HG03196 (cell line): ENCODE measurements around the gene CPNE9.

Experiments
- ATAC-seq: cut with Tn5 transposase; IDR thresholded peaks from one replicate; pipeline ENCODE4 v1.9.1; 2021; ENCODE audit not compliant: unreplicated experiment

Gene CPNE9

DNA sequence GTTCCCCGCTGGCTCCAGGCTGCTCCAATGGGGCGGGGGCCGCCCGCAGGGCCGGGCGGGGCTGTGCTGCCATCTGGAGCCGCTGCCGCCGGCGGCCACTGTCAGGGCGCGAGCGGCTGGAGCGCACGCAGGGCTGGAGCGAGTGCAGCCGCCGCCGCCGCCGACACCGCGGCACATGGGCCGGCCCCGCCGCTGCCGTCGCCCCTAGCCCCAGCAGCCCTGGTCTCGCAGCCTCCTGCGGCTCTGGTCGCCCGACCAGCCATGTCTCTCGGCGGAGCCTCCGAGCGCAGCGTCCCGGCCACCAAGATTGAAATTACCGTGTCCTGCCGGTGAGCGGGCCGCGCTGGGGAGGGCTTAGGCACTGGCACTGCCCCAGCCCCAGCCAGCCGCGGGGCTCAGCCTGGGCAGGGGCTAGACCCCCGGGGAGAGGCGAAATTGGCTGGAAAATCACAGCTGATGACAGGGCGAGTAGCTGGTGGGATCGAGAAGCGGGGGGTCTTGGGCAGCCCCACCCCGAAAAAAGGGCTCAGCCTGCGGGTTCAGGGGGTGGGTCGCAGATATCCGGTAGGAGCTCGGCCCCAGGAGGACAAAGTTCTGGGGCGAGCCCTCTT, at the start of gene CPNE9:
CPNE9 (plus strand) TSS at position 98 of the 611 bp plus-strand sequence; CDS start at position 262, 164 bp downstream.
- no peak for ATAC-seq

DNA sequence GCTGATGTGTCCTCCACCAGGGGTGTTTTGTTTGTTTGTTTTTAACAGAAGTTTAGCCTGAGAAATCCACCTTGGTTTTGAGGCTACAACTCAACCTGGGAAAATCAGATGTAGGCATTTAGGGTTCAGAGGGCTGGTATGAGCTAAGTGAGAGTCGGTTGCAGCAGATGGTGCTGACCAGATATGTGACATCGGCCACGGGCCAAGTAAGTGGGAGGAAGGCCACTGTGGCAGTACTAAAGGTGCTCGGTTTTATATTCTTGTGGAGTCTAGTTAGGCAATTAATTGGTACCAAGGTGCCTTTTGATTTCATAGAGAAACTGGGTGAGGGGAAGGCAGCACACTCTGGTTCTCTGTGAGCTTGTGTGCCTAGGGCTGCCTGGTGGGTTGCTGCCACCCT, 43.8 kb upstream of the CPNE9 start:
- ATAC-seq = no peak

GRCh38 chr3:9660972-9661371, 42.7 kb upstream of the CPNE9 start:
- no peak for ATAC-seq

GRCh38 chr3:9664119-9664751, 39.4 kb upstream of the CPNE9 start:
- no peak for ATAC-seq

DNA sequence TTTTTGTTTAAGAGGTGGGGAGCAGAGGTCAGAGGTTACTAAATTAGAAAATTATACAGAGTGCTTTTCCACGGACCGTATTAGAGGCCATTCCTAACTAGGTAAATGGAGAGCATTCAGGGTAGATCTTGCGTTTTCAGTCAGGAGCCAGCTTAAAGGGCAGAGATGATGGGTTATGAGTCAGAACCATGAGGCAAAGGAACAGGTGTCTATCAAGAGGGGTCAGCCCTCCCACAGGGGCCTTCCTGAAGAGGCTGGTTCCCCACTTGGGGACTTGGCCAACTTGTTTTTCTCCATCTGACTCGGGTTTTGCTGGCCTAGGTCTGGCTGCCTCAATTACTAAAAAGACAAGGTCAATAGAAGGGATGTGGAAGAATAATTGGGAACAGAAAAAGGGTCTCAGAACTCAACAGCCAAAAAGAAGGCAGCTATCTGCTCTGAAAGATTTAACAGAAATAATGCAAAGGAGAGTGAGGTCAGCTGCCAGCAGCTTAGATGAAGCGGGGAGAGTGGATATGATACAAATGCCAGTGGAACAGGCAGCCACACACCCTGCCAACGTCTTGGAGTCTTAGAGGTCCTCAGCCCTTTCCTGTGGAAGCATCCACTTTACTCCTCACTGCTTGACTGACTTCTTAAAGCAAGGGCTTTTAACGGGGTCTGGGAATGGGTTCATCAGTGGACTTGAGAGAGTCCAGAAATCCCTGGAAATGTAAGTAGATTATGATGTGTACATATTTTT, 36.8 kb upstream of the CPNE9 start:
- ATAC-seq = no peak

GRCh38 chr3:9669277-9669676, 34.4 kb upstream of the CPNE9 start:
- ATAC-seq = no peak

GRCh38 chr3:9669720-9670432, 33.8 kb upstream of the CPNE9 start:
- ATAC-seq = no peak

DNA sequence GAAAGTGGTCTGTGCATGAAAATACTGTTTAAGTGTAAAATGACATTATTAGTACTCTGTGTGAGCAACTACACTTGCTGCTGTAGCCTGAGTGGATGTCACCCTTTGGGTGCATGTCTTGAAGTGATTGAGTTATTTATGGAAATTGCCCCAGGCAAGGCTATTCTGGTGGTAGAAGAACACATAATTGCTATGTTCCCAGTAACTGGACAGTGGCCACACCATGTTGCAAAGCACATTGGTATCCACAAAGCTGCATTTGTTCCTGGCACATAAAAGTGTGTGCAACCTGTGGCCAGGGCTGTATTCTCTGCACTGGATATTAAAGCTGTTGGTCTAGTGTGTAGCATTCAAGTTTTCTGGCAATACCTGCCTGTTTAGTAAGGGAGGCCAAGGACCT, 30.6 kb upstream of the CPNE9 start:
- ATAC-seq = no peak

- no peak for ATAC-seq
Measured at GRCh38 chr3:9673752-9674151, 29.9 kb upstream of the CPNE9 start.

- ATAC-seq = no peak
Measured at GRCh38 chr3:9675736-9676290, 27.8 kb upstream of the CPNE9 start.

DNA sequence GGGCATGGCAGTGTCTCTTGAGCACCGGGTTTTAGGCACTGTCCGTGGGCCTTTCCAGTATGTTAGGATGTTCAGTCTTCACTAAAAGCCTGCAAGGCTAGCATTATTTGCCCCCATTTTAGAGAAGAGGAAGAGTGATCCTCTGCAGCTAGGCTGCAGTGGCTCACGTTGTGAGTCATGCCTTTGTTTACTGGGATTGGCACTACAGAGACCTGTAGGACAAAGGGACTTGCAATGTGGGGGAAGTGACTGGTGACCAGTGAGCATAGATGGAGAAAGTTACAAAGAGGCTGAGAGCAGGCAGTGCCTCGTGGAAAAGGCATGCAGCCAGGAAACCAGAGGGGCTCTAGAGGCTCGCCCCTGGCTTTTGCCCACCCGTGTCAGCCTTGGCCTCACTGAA, 26.8 kb upstream of the CPNE9 start:
- no peak for ATAC-seq

DNA sequence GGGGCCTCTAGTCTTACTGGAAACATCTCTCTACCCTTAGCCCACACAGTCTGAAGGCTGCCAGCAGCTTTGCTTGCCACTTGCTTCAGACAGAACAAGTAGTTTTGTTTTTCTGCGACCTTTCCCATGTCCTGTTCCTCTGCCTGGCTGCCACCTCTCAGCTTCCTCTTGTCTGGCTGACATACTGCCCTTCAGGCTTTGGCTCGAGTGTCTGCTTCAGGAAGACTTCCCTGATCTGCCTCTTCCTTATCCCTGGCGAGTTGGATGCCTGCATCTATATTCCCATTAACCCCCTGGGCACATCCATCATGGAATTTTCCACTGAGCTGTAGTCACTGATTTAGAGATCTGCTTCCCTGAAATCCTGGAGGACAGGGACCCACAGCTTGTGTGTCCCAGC, 25.1 kb upstream of the CPNE9 start:
- no peak for ATAC-seq

- no peak for ATAC-seq
Measured at GRCh38 chr3:9679476-9680080, 24.1 kb upstream of the CPNE9 start.

GRCh38 chr3:9681011-9681722, 22.5 kb upstream of the CPNE9 start:
- no peak for ATAC-seq

DNA sequence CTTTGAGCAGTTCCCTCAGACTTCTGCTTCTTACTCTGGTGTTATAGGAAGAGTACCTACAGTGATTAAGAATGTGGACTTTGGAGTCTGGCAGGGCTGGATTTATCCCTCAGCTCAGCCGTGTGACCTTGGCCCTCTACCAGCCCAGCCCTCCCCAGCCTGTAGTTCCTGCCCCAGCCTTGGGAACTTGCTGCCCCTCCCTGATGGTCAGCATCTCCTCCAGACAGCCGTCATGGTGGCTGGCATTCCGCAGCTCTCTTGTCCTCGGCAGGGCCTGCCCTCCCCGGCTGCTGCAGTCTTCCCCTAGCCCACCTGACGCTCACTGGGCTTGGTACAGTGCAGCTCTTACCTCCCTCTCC, 21.9 kb upstream of the CPNE9 start:
- no peak for ATAC-seq

DNA sequence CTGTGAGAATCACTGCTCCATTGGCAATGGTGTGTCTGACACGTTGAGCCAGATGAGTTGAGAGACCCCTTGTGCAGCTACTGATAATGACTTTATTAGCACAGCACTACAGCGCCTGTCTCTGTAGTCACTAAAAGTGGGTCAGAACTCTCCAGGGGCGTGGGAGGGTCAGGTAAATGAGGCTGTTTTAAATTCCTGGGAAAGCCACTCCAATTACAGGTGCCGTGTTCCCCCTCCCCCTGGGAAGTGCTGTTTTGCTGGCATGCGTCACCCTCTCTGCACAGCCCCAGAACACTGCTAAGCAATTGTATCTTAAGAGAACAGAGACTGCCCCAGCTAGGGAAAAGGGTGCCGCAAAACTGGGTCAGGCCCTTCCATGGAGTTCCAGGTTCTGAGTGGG, 21.5 kb upstream of the CPNE9 start:
- ATAC-seq = no peak

DNA sequence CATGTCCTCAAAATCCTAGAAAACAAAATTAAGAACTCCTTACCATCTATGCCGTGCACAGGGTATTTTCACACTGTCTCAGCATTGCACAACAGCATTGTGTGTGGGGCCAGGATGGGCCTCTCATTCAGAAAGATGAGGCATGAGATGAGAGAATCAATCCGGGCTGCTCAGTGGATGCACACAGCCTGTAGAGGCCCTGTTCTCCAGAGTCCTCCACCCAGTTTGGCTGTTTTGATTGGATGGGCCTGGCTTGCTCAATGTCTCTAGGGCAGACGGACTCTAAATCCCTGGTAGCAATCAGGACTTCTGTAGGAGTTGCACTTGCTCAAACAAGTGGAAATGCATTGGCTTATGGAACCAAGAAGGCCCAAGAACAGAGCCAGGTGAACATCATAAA, 20.2 kb upstream of the CPNE9 start:
- ATAC-seq = no peak

DNA sequence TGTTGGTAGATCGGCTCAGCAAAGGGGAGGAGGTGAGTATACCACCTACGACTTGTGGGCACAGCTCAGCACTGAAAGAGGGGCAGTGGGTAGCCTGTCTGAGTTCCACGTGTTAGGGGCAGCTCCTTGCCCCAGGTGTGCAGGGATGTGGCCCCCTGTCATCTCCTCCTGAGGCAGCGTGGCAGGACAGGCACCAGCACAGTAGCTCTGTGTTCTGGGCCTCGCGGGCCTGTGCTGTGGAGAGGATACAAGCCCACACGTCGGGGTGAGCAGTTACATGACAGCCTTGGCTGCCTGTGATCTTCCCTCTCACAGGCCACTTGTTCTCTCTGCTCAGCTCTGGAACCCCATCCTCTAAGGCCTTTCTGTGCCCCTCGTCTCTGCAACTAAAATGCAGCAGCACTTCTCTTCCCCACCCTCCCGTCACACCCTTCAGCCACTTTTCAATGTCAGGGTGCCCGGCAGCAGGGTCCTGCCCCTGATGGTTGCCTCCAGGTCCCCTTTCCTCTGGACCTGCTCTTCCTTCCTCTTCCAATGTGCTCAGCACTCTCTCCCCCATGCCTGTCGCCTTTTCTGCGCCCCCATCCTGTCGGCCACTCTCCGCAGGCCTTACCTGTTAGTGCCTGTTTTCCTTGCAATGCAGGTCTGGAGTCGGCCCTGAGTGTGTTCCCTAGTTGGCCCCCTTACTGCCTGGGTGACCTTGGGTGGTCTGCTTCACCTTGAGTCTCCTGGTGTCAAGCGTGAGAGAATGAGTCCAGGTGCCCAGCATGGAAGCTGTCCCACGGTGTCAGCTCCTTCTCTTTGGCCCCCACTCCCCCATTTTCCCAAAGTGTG, 18.2 kb upstream of the CPNE9 start:
- ATAC-seq = no peak

DNA sequence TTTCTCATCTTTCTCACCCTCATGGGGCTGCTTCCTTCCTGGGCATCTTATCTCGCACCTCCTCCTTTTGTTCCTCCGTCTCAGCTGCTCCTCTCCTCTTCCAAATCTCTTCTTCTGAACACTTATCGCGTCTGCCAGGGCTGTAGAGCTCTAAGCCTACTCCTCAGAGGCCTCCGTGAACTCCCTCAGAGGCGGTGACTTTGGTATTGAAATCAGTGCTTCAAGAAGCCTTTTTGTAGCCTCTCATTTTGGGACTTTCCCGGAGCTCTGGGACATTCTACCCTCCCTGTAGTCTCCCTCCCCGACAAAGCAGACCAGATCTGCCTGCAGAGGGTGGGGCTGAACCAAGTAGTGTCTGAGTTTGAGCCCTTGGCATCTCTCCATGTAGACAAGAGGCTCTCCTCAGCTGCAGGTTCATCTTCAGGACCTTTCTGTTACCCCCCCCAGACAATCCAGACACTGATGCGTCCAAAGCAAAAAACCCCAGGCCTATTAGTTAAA, 17.5 kb upstream of the CPNE9 start:
- ATAC-seq = no peak
